ENCODE data around the gene AK9. TPM values are rescaled to one million over a fixed set of nuclear protein-coding genes. Genes with fewer than 3 reads are reported as not detected.

The AK9 gene
- total and polyA plus RNA-seq, 9 of the 15 experiments (the other 6 are each of a cell fraction or from before 2014, with no cell fraction given), result 0.59 to 1.9 (median 1.2) TPM

- TF ChIP-seq ELF1 (tag; IDR thresholded peaks at IDR 0.05) (peak; percentile 70; the same call in 1 of the 2 replicates), HMG20B (CRISPR knock-in tag; IDR thresholded peaks at IDR 0.05) (no peak), ZBTB11 (CRISPR knock-in tag; IDR thresholded peaks at IDR 0.05) (no peak), ELK3 (CRISPR knock-in tag; IDR thresholded peaks at IDR 0.05) (no peak), NR3C1 (CRISPR knock-in tag; IDR thresholded peaks at IDR 0.05) (no peak), ZNF644 (tag; IDR thresholded peaks at IDR 0.05; ENCODE audit: low read depth) (no peak), ZNF583 (CRISPR knock-in tag; IDR thresholded peaks at IDR 0.05) (no peak), ATF7 (IDR thresholded peaks at IDR 0.05) (peak; percentile 65; the same call in 1 of the 2 replicates), SRSF7 (optimal IDR thresholded peaks at IDR 0.05; ENCODE audit: low read depth, low read length) (no peak), CBFB (CRISPR knock-in tag; IDR thresholded peaks at IDR 0.05) (no peak), XRCC3 (IDR thresholded peaks at IDR 0.05) (no peak), MTA3 (IDR thresholded peaks at IDR 0.05; ENCODE audit: borderline replicate concordance) (no peak; the same call in 1 of the 2 replicates), MITF (IDR thresholded peaks at IDR 0.05) (no peak), KAT7 (CRISPR knock-in tag; IDR thresholded peaks at IDR 0.05; ENCODE audit: borderline replicate concordance) (no peak; the same call in 1 of the 2 replicates), E2F1 (CRISPR knock-in tag; IDR thresholded peaks at IDR 0.05) (no peak)
- TF ChIP-seq, protein P1, sequence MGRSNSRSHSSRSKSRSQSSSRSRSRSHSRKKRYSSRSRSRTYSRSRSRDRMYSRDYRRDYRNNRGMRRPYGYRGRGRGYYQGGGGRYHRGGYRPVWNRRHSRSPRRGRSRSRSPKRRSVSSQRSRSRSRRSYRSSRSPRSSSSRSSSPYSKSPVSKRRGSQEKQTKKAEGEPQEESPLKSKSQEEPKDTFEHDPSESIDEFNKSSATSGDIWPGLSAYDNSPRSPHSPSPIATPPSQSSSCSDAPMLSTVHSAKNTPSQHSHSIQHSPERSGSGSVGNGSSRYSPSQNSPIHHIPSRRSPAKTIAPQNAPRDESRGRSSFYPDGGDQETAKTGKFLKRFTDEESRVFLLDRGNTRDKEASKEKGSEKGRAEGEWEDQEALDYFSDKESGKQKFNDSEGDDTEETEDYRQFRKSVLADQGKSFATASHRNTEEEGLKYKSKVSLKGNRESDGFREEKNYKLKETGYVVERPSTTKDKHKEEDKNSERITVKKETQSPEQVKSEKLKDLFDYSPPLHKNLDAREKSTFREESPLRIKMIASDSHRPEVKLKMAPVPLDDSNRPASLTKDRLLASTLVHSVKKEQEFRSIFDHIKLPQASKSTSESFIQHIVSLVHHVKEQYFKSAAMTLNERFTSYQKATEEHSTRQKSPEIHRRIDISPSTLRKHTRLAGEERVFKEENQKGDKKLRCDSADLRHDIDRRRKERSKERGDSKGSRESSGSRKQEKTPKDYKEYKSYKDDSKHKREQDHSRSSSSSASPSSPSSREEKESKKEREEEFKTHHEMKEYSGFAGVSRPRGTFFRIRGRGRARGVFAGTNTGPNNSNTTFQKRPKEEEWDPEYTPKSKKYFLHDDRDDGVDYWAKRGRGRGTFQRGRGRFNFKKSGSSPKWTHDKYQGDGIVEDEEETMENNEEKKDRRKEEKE (IDR thresholded peaks at IDR 0.05; ENCODE audit: borderline replicate concordance in 1 of 2, control insufficient read depth in 1 of 2, low read depth in 2 of 2, low read length in 1 of 2), result no peak
Measured at GRCh38 chr6:109690737-109691621, at the start of gene AK9, which contains the start of gene FIG4 (continued).

All from K562 (cell line).